ENCODE results near the gene LYPLA2. TPM values are rescaled to one million over a fixed set of nuclear protein-coding genes. Genes with fewer than 3 reads are reported as not detected.

LYPLA2 gene
- total and polyA plus RNA-seq, 4 donors = 30.9 to 83.1 (median 66.9) TPM

Other genes starting within 250 kb of the LYPLA2 start
- gene ID3, start 231.6 kb upstream of the LYPLA2 start, total RNA-seq = 100 to 1,000 TPM; 119 to 192 TPM
- 100 to 1,000 TPM; 134 to 275 TPM for gene ID3, start 231.6 kb upstream of the LYPLA2 start, polyA plus RNA-seq
- gene RPL11, start 99.3 kb upstream of the LYPLA2 start, total RNA-seq = 1,000 to 10,000 TPM in 1 of 2 donors, 100 to 1,000 TPM in 1; 775 to 1,368 TPM
- gene RPL11, start 99.3 kb upstream of the LYPLA2 start, polyA plus RNA-seq = 1,000 to 10,000 TPM; 1,517 to 3,087 TPM
- 10 to 100 TPM; 36.2 to 65.0 TPM for gene ELOA, start 47.7 kb upstream of the LYPLA2 start, total RNA-seq
- 10 to 100 TPM; 24.0 to 27.3 TPM for gene ELOA, start 47.7 kb upstream of the LYPLA2 start, polyA plus RNA-seq
- gene PITHD1, start 12.7 kb upstream of the LYPLA2 start, total RNA-seq = 10 to 100 TPM; 44.7 to 55.7 TPM
- gene PITHD1, start 12.7 kb upstream of the LYPLA2 start, polyA plus RNA-seq = 10 to 100 TPM; 39.2 to 50.0 TPM
- gene GALE, start 9.6 kb downstream of the LYPLA2 start, total RNA-seq = 10 to 100 TPM; 21.4 to 83.9 TPM
- 100 to 1,000 TPM in 1 of 2 donors, 10 to 100 TPM in 1; 76.0 to 146 TPM for gene GALE, start 9.6 kb downstream of the LYPLA2 start, polyA plus RNA-seq
- 10 to 100 TPM; 46.6 to 47.6 TPM for gene HMGCL, start 34.3 kb downstream of the LYPLA2 start, total RNA-seq
- 10 to 100 TPM; 33.3 to 41.2 TPM for gene HMGCL, start 34.3 kb downstream of the LYPLA2 start, polyA plus RNA-seq
- 10 to 100 TPM; 31.2 to 39.6 TPM for gene FUCA1, start 77.1 kb downstream of the LYPLA2 start, total RNA-seq
- gene FUCA1, start 77.1 kb downstream of the LYPLA2 start, polyA plus RNA-seq = 10 to 100 TPM; 31.5 to 41.1 TPM
- under 1 TPM; 0.09 to 0.46 TPM for gene CNR2, start 122.2 kb downstream of the LYPLA2 start, total RNA-seq
- gene CNR2, start 122.2 kb downstream of the LYPLA2 start, polyA plus RNA-seq = under 1 TPM; 0.04 to 0.11 TPM
- gene PNRC2, start 168.7 kb downstream of the LYPLA2 start, total RNA-seq = 100 to 1,000 TPM in 1 of 2 donors, 10 to 100 TPM in 1; 86.2 to 159 TPM
- 10 to 100 TPM; 70.7 to 93.6 TPM for gene PNRC2, start 168.7 kb downstream of the LYPLA2 start, polyA plus RNA-seq
- gene SRSF10, start 189.2 kb downstream of the LYPLA2 start, total RNA-seq = 100 to 1,000 TPM in 1 of 2 donors, 10 to 100 TPM in 1; 82.6 to 251 TPM
- 10 to 100 TPM; 55.1 to 74.2 TPM for gene SRSF10, start 189.2 kb downstream of the LYPLA2 start, polyA plus RNA-seq